ES-I3 (cell line): ENCODE results near the gene NUP62.
A peak's percentile ranks its signal among the peaks of the same experiment; 100 is the strongest.
"Not testable (repeated sequence)": the region's sequence is repeated elsewhere in the genome, so short reads cannot be mapped to it uniquely, and the experiment has no call there.

Experiments
- H3K36me3 ChIP-seq: 2 replicates; pipeline ENCODE4 v1.6.1; 2013; ENCODE audit warnings: mild to moderate bottlenecking, low read length, control low read depth, moderate library complexity; ENCODE audit not compliant: insufficient read depth
- H3K4me1 ChIP-seq: 2 replicates; pipeline ENCODE4 v1.6.1; 2013; ENCODE audit warnings: mild to moderate bottlenecking, control low read depth, low read length; ENCODE audit not compliant: insufficient read depth
- H3K9ac ChIP-seq: 2 replicates; pipeline ENCODE4 v1.6.1; 2013; ENCODE audit warnings: low read depth, mild to moderate bottlenecking, low read length, moderate library complexity
- H3K9me3 ChIP-seq: 2 replicates; pipeline ENCODE4 v1.6.1; 2013; ENCODE audit warnings: mild to moderate bottlenecking, low read length, moderate library complexity; ENCODE audit not compliant: control insufficient read depth, insufficient read depth

NUP62 gene

DNA sequence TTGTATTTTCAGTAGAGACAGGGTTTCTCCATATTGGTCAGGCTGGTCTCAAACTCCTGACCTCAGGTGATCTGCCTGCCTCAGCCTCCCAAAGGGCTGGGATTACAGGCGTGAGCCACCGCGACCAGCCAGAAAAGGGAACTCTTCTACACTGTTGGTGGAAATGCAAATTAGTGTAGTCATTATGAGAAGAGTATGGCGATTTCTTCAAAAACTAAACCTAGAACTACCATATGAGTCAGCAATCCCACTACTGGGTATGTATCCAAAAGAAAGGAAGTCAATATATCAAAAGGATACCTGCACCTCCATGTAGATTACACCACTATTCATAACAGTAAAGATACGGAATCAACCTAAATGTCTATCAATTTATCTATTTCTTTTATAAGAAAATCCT lies 15.3 kb upstream of the NUP62 start:
- H3K9me3 ChIP-seq, H3K36me3 ChIP-seq, H3K4me1 ChIP-seq, H3K9ac ChIP-seq: not testable (repeated sequence)

- H3K9me3 ChIP-seq = no peaks in the 10 kb centered on the region
- no peaks in the 10 kb centered on the region for H3K36me3 ChIP-seq
- no peaks in the 10 kb centered on the region; the same call in 1 of the 2 replicates for H3K4me1 ChIP-seq
- H3K9ac ChIP-seq = no peak overlapping the region
Measured at GRCh38 chr19:49940482-49940791, 11.1 kb upstream of the NUP62 start.

DNA sequence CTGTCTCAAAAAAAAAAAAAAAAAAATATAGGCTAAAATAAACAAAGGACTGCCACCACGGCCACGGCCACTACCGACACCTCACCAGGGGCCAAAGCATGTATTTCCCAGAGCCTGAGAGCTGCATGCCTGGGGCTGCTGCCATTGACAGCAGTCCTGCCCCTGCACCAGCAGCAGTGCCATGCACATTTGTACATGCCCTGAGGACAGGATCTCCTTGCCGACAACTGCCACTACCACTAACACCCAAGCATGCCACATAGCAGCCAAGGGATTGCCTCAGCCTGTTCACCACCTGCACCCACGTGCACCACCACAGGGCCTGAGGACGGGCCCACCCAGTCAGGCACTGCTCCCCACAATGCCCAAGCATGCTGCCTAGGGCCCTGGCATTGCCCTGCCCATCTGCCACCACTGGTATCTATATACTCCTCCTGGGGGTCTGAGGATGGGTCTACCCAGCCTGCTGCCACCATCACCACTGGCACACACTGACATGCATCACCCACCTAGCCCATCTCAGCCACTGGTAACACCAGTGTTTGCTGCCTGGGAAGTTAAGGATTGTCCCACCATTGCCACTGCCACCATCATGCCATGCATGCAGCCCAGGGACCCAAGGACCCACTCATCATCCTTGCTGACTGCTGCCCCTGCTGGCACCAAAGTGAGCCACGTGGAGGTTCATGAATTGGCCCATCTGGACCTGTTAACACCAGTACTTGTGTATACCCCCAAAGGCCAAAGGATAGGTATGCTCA lies 10.6 kb upstream of the NUP62 start:
- Histone ChIP-seq H3K4me1 (no peaks in the 10 kb centered on the region; the same call in 1 of the 2 replicates), H3K9ac (no peak overlapping the region), H3K9me3 (no peaks in the 10 kb centered on the region), H3K36me3 (no peaks in the 10 kb centered on the region)

DNA sequence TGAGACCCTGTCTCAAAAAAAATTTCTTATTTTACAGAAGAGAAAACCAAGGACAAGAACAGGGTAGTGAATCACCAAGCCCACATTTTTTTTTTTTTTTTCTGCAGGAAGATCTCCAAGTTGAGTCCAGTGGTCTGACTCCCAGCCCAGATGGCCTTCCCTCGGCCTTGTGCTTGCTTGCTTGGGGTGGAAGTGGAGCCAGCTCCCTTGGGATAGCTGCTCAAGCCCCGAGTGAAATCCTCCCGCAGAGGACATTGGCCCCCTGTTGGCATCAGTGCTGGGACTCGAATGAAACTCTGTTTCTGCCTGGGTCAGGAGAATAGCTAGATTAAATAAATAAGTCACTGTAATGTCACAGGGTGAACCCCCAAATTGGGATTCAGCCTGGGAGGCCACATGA lies 9.4 kb upstream of the NUP62 start:
- H3K36me3 ChIP-seq = no peaks in the 10 kb centered on the region
- no peak overlapping the region for H3K9ac ChIP-seq
- no peaks in the 10 kb centered on the region for H3K9me3 ChIP-seq
- H3K4me1 ChIP-seq = no peaks in the 10 kb centered on the region; the same call in 1 of the 2 replicates

DNA sequence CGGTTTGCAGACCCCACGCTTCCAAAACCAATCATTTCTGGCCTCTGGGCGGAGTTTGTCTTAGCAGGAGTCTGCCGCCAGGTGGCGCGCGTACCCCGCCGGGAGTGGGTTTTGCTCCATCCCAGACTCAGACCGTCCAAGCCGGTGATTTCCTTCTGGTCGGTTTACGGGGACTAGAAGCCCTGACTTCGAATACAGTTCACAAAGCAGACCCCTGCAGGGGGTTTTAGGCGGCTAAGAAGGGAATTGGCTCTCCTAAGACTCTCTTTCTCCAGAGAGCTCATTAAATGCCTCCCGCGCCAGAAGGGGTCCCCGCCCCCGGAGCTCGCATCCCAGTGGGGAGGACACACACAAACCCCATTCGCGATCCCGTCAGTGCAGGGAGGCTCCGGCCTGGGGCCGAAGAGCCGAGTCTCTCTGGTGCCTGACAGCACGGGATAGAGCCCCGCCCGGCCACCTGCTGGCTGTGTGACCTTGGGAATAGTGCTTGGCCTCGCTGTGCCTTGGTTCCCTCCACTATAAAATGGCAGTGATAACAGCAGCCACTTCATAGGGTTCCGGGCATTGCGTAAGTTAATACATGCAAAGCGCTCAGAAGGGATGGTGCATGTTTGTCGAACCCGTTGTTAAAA lies 8.6 kb upstream of the NUP62 start:
- H3K4me1 ChIP-seq = no peaks in the 10 kb centered on the region; the same call in 1 of the 2 replicates
- H3K36me3 ChIP-seq = no peaks in the 10 kb centered on the region
- H3K9me3 ChIP-seq = no peaks in the 10 kb centered on the region
- H3K9ac ChIP-seq = peak overlapping the region; percentile 39; the same call in 1 of the 2 replicates

GRCh38 chr19:49936549-49936948 lies 7.2 kb upstream of the NUP62 start:
- no peaks in the 10 kb centered on the region; the same call in 1 of the 2 replicates for H3K4me1 ChIP-seq
- no peak overlapping the region for H3K9ac ChIP-seq
- H3K36me3 ChIP-seq = no peaks in the 10 kb centered on the region
- H3K9me3 ChIP-seq = no peaks in the 10 kb centered on the region

- Histone ChIP-seq H3K9ac (no peak overlapping the region), H3K36me3 (no peaks in the 10 kb centered on the region), H3K4me1 (no peaks in the 10 kb centered on the region; the same call in 1 of the 2 replicates), H3K9me3 (no peaks in the 10 kb centered on the region)
Measured at GRCh38 chr19:49933643-49934042, 4.3 kb upstream of the NUP62 start.

GRCh38 chr19:49932731-49933131 lies 3.4 kb upstream of the NUP62 start:
- Histone ChIP-seq H3K9ac (no peak overlapping the region), H3K9me3 (no peaks in the 10 kb centered on the region), H3K36me3 (no peaks in the 10 kb centered on the region), H3K4me1 (no peaks in the 10 kb centered on the region; the same call in 1 of the 2 replicates)

DNA sequence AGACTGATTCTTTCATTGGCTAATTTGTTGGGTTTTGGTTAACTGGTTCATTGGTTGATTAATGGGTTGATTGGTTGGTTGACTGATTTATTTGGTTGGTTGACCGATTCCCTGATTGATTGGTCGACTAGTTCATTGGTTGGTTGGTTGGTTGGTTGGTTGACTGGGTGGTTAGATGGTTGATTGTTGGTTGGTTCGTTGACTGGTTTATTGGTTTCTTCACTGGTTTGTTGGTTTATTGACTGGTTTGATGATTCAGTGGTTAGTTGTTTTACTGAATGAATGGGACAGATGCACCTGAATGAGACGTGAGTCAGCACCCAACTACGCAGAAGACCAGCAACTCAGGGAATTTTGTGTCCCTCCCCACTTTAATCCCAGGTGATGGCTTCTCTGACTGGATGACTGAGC lies 2.7 kb upstream of the NUP62 start:
- peaks cover 4% of the 10 kb centered on the region for H3K36me3 ChIP-seq
- no peak overlapping the region for H3K9ac ChIP-seq

GRCh38 chr19:49931293-49932040 lies 2.2 kb upstream of the NUP62 start:
- Histone ChIP-seq H3K36me3 (peaks cover 9% of the 10 kb centered on the region), H3K4me1 (no peaks in the 10 kb centered on the region; the same call in 1 of the 2 replicates), H3K9ac (no peak overlapping the region), H3K9me3 (no peaks in the 10 kb centered on the region)

More for the DNA sequence above, 2.7 kb upstream of the NUP62 start:
- Histone ChIP-seq H3K4me1 (no peaks in the 10 kb centered on the region; the same call in 1 of the 2 replicates), H3K9me3 (no peaks in the 10 kb centered on the region)

GRCh38 chr19:49930483-49931011 lies 1.2 kb upstream of the NUP62 start:
- H3K36me3 ChIP-seq = peaks cover 13% of the 10 kb centered on the region

GRCh38 chr19:49929611-49930482 lies 543 bp upstream of the NUP62 start:
- Histone ChIP-seq H3K36me3 (peaks cover 16% of the 10 kb centered on the region), H3K4me1 (no peaks in the 10 kb centered on the region; the same call in 1 of the 2 replicates), H3K9ac (peak overlapping the region; percentile 93), H3K9me3 (no peaks in the 10 kb centered on the region)

More at GRCh38 chr19:49930483-49931011, 1.2 kb upstream of the NUP62 start:
- no peaks in the 10 kb centered on the region; the same call in 1 of the 2 replicates for H3K4me1 ChIP-seq
- H3K9me3 ChIP-seq = no peaks in the 10 kb centered on the region
- H3K9ac ChIP-seq = peak overlapping the region; percentile 93

DNA sequence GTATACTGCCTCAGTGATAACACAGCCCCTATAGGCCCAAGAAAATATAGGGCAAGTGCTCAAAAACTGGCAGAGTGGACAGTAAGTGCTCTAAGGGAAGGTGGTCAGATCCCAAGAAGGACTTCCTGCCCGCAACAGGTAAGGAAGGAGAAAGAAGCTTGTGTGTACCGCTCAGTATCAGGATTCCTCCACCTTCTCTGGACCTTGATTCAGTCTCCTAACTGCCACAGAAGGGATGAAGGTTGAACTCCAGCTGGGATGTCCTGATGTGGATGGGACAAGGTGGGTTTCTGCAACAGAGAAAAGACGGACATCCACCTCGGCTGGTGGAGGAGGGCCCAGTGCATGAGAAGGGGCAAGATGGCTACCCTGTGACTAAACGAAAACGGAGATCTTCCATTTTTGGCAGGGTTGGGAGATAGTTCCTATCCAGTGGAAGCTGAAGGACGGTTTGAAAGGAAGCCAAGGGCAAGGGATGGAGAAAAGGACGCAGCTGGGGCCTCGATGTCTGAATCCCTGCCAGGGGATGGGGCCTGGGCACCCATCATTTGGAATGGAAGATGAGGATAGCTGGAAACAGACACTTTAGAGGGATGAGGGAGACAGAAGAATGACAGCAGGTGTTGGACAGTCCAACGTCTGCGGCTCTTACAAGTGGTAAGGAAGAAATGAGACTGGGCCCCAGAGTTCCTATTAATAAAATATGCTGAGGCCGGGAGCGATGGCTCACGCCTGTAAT lies 1.6 kb downstream of the NUP62 start:
- H3K9ac ChIP-seq = no peak overlapping the region
- H3K9me3 ChIP-seq = no peaks in the 10 kb centered on the region
- no peaks in the 10 kb centered on the region for H3K4me1 ChIP-seq
- H3K36me3 ChIP-seq = peaks cover 16% of the 10 kb centered on the region
